ENCODE measurements around the gene ABHD16B. TPM values are rescaled to one million over a fixed set of nuclear protein-coding genes. Genes with fewer than 3 reads are reported as not detected.

The ABHD16B gene
- total and polyA plus RNA-seq, 2 of the 13 experiments (the other 11 are each of a cell fraction or from before 2014, with no cell fraction given): not detected

DNA sequence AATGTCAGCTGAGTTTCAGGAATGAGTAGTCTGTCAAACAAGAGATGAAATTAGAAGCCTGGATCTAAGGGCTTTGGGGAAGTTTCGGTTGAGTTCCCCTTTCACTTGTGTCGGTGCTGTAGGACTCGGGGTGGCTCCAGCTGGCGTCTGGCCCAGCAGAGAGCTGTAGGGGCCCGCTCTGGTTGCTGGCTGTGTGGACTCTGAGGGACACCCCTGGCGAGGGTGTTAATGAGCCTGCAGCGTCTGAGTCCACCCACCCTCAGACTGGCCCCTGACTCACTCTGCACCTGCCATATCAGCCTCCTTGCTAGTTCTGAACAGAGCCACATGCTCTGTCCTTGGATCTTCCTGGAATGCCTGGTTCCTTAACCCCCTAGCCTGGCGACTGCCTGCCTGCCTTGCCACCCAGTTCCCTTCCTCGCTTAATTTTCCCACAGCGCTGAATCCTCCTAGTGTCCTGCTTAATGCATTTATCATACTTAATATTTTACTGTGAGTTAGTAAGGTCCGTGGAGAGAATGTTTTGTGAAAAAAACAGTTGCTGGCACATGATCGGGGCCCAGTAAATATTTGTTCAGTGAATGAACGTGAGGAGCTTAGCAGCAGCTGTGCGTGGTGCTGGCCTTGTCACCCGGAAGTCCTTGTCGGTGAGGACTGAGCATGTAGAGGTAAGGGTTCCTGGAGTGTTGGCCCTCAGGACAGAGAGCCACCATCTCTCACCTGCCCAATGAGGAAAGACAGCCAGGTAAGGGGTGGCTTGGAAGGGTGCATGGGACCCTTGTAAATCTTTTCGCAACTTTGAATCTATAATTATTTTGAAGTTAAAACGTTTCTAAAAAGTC, 35.2 kb downstream of the ABHD16B start (continued):
- TF ChIP-seq ZZZ3 (CRISPR knock-in tag; IDR thresholded peaks at IDR 0.05; ENCODE audit: borderline replicate concordance) (0 out of 2 replicates have a peak, but pooled peaks have one; percentile 40), CHCHD3 (CRISPR knock-in tag; IDR thresholded peaks at IDR 0.05) (0 out of 2 replicates have a peak, but pooled peaks have one; percentile 33), GFI1 (CRISPR knock-in tag; IDR thresholded peaks at IDR 0.05; ENCODE audit: borderline replicate concordance) (0 out of 2 replicates have a peak, but pooled peaks have one; percentile 68), ZNF264 (CRISPR knock-in tag; IDR thresholded peaks at IDR 0.05) (peak; percentile 92), ZNF354B (CRISPR knock-in tag; IDR thresholded peaks at IDR 0.05) (peak; percentile 97), ZSCAN25 (CRISPR knock-in tag; IDR thresholded peaks at IDR 0.05) (peak; percentile 30; the same call in 1 of the 2 replicates), GZF1 (CRISPR knock-in tag; IDR thresholded peaks at IDR 0.05) (no peak; the same call in 1 of the 2 replicates), ZNF17 (CRISPR knock-in tag; IDR thresholded peaks at IDR 0.05) (no peak)
- TF ChIP-seq, protein P1, sequence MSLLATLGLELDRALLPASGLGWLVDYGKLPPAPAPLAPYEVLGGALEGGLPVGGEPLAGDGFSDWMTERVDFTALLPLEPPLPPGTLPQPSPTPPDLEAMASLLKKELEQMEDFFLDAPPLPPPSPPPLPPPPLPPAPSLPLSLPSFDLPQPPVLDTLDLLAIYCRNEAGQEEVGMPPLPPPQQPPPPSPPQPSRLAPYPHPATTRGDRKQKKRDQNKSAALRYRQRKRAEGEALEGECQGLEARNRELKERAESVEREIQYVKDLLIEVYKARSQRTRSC (CRISPR knock-in tag; IDR thresholded peaks at IDR 0.05; ENCODE audit: low read depth): no peak
- TF ChIP-seq, protein P2, sequence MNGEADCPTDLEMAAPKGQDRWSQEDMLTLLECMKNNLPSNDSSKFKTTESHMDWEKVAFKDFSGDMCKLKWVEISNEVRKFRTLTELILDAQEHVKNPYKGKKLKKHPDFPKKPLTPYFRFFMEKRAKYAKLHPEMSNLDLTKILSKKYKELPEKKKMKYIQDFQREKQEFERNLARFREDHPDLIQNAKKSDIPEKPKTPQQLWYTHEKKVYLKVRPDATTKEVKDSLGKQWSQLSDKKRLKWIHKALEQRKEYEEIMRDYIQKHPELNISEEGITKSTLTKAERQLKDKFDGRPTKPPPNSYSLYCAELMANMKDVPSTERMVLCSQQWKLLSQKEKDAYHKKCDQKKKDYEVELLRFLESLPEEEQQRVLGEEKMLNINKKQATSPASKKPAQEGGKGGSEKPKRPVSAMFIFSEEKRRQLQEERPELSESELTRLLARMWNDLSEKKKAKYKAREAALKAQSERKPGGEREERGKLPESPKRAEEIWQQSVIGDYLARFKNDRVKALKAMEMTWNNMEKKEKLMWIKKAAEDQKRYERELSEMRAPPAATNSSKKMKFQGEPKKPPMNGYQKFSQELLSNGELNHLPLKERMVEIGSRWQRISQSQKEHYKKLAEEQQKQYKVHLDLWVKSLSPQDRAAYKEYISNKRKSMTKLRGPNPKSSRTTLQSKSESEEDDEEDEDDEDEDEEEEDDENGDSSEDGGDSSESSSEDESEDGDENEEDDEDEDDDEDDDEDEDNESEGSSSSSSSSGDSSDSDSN (CRISPR knock-in tag; IDR thresholded peaks at IDR 0.05): peak; percentile 78
- TF ChIP-seq, protein P3, sequence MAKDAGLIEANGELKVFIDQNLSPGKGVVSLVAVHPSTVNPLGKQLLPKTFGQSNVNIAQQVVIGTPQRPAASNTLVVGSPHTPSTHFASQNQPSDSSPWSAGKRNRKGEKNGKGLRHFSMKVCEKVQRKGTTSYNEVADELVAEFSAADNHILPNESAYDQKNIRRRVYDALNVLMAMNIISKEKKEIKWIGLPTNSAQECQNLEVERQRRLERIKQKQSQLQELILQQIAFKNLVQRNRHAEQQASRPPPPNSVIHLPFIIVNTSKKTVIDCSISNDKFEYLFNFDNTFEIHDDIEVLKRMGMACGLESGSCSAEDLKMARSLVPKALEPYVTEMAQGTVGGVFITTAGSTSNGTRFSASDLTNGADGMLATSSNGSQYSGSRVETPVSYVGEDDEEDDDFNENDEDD (CRISPR knock-in tag; IDR thresholded peaks at IDR 0.05; ENCODE audit: borderline replicate concordance): 0 out of 2 replicates have a peak, but pooled peaks have one; percentile 46
- TF ChIP-seq, protein P4, sequence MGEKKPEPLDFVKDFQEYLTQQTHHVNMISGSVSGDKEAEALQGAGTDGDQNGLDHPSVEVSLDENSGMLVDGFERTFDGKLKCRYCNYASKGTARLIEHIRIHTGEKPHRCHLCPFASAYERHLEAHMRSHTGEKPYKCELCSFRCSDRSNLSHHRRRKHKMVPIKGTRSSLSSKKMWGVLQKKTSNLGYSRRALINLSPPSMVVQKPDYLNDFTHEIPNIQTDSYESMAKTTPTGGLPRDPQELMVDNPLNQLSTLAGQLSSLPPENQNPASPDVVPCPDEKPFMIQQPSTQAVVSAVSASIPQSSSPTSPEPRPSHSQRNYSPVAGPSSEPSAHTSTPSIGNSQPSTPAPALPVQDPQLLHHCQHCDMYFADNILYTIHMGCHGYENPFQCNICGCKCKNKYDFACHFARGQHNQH (CRISPR knock-in tag; IDR thresholded peaks at IDR 0.05): peak; percentile 72; the same call in 1 of the 2 replicates
- TF ChIP-seq, protein P5, sequence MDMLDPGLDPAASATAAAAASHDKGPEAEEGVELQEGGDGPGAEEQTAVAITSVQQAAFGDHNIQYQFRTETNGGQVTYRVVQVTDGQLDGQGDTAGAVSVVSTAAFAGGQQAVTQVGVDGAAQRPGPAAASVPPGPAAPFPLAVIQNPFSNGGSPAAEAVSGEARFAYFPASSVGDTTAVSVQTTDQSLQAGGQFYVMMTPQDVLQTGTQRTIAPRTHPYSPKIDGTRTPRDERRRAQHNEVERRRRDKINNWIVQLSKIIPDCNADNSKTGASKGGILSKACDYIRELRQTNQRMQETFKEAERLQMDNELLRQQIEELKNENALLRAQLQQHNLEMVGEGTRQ (IDR thresholded peaks at IDR 0.05; ENCODE audit: low read depth, low read length): no peak
- TF ChIP-seq, protein P5 (CRISPR knock-in tag; IDR thresholded peaks at IDR 0.05; ENCODE audit: borderline replicate concordance): 0 out of 2 replicates have a peak, but pooled peaks have one; percentile 44
- TF ChIP-seq, protein P6, sequence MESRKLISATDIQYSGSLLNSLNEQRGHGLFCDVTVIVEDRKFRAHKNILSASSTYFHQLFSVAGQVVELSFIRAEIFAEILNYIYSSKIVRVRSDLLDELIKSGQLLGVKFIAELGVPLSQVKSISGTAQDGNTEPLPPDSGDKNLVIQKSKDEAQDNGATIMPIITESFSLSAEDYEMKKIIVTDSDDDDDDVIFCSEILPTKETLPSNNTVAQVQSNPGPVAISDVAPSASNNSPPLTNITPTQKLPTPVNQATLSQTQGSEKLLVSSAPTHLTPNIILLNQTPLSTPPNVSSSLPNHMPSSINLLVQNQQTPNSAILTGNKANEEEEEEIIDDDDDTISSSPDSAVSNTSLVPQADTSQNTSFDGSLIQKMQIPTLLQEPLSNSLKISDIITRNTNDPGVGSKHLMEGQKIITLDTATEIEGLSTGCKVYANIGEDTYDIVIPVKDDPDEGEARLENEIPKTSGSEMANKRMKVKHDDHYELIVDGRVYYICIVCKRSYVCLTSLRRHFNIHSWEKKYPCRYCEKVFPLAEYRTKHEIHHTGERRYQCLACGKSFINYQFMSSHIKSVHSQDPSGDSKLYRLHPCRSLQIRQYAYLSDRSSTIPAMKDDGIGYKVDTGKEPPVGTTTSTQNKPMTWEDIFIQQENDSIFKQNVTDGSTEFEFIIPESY (CRISPR knock-in tag; IDR thresholded peaks at IDR 0.05): peak; percentile 27; the same call in 1 of the 2 replicates

All from HepG2 (cell line).